ENCODE measurements around the gene ABCF3. TPM values are rescaled to one million over a fixed set of nuclear protein-coding genes. Genes with fewer than 3 reads are reported as not detected.

ABCF3 gene
- total and polyA plus RNA-seq, 2 donors (not counting 3 experiments of a cell fraction or from before 2014, with no cell fraction given) = 68.8 to 73.4 TPM

DNA sequence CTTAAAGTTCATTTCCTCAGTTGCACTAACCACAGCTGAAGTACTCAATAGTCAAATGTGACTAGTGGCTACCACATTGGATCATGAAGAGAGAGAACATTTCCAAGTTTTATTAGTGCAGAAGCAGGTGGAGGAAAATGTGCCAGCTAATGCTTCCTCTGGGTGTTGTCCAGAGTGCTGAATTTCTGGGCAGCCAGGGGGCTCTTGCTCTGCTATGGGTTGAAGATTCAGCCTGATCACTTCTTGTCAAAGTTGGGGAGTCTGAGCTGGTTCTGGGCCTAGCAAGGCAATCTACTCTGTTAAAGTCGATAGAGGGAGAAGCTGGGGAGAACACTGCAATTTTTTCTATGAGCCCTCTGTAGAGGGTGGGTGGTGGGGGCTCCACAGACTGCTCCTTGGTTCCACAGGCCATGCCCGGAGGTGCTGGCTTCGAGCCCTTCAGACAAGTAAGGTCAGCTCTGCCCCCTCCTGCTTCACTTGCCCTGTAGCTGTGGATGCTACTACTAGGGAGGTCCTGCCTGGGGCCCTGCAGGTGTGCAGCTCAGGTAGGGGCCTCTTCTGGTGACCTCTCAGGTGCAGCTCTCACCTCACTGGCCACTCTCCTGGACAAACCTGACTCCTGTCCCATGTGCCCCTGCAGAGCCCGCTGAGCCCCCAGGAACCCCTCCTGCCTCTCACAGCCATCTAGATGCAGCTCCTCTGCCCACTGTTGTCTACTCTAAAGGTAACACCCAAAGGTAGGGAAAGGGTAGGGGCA, 54.6 kb downstream of the ABCF3 start:
- Histone ChIP-seq H3K79me2 (ENCODE audit: control insufficient read depth, insufficient read depth, low read length) (no peaks in the 10 kb centered on the region), H3K9ac (replicated peaks; ENCODE audit: extremely low read depth, insufficient read depth, low read length) (no peak overlapping the region), H3K4me2 (ENCODE audit: insufficient read depth, low read length) (no peak overlapping the region), H3K9me3 (replicated peaks; ENCODE audit: control insufficient read depth, insufficient read depth, low read length) (no peaks in the 10 kb centered on the region), H4K20me1 (replicated peaks; ENCODE audit: control insufficient read depth, extremely low read depth, insufficient read depth, low read length) (no peaks in the 10 kb centered on the region), H3K4me3 (replicated peaks in 1 of 3; ENCODE audit: insufficient read depth in 1 of 3, low read depth in 1 of 3, low read length in 3 of 3) (no peak overlapping the region), H3K36me3 (ENCODE audit: control insufficient read depth in 2 of 2, extremely low read depth in 1 of 2, insufficient read depth in 2 of 2, low read length in 2 of 2) (peaks cover 0 to 21% of the 10 kb centered on the region in 2 experiments), H3K27me3 (ENCODE audit: control insufficient read depth in 2 of 2, insufficient read depth in 2 of 2, low read length in 2 of 2) (no peaks in the 10 kb centered on the region), H3K9me1 (replicated peaks; ENCODE audit: control insufficient read depth, extremely low read depth, insufficient read depth, low read length) (no peaks in the 10 kb centered on the region), H3K4me1 (ENCODE audit: control insufficient read depth, extremely low read depth, insufficient read depth, low read length) (no peaks in the 10 kb centered on the region), H2AFZ (ENCODE audit: low read depth, low read length) (no peak overlapping the region), H3K27ac (ENCODE audit: insufficient read depth, low read depth, low read length) (no peak overlapping the region)
- no peak for TF ChIP-seq CTCF (IDR thresholded peaks at IDR 0.05; ENCODE audit: extremely low read depth in 1 of 2, insufficient read depth in 1 of 2, low read depth in 1 of 2, low read length in 2 of 2)
- TF ChIP-seq POLR2AphosphoS5 (IDR thresholded peaks at IDR 0.05; ENCODE audit: insufficient read depth, low read depth, low read length) = peak; percentile 8
- no peak for TF ChIP-seq MYC (IDR thresholded peaks at IDR 0.05; ENCODE audit: low read depth, low read length)
- POLR2A ChIA-PET = interaction anchor here (0.6 kb wide), 1 partner anchor 20 kb away, joined by 3 read pairs; no protein-coding TSS in a partner anchor
- intact Hi-C loops (cut with micrococcal nuclease) = loop anchor here (1.0 to 5.0 kb wide), 2 partner anchors 20 to 223 kb away; partner anchors contain the start of gene ABCC5
- no TSS peak for BruUV-seq (replicated peaks)
- DNase-seq (ENCODE audit: low read depth, low spot score) (peak; percentile 34), FAIRE-seq (peak; percentile 55)
- CTCF ChIA-PET = interaction anchor here (0.7 to 8.1 kb wide), 10 partner anchors 9 to 343 kb away, joined by 4 to 98 read pairs (median 8); partner anchors contain the start of genes ABCF3, CAMK2N2, EEF1AKMT4 and VWA5B2
- dilution Hi-C loops (cut with MboI; ENCODE audit: extremely low pct_ligation_motif_present, low sequenced_read_pairs) = no loop called here

- no peak overlapping the region for H3K9ac ChIP-seq (replicated peaks; ENCODE audit: extremely low read depth, insufficient read depth, low read length)
- no peaks in the 10 kb centered on the region for H3K79me2 ChIP-seq (ENCODE audit: control insufficient read depth, insufficient read depth, low read length)
- H3K4me1 ChIP-seq (ENCODE audit: control insufficient read depth, extremely low read depth, insufficient read depth, low read length) = no peaks in the 10 kb centered on the region
- no peak overlapping the region for H3K27ac ChIP-seq (ENCODE audit: insufficient read depth, low read depth, low read length)
- peaks cover 0 to 21% of the 10 kb centered on the region in 2 experiments for H3K36me3 ChIP-seq (ENCODE audit: control insufficient read depth in 2 of 2, extremely low read depth in 1 of 2, insufficient read depth in 2 of 2, low read length in 2 of 2)
- no peak overlapping the region for H2AFZ ChIP-seq (ENCODE audit: low read depth, low read length)
- intact Hi-C loops (cut with micrococcal nuclease) = loop anchor here (5.0 kb wide), 1 partner anchor 224 kb away; the partner anchor contains the start of gene ABCC5
- FAIRE-seq = no peak
- no peak overlapping the region for H3K4me2 ChIP-seq (ENCODE audit: insufficient read depth, low read length)
- no TSS peak for BruUV-seq (replicated peaks)
- no peaks in the 10 kb centered on the region for H3K27me3 ChIP-seq (ENCODE audit: control insufficient read depth in 2 of 2, insufficient read depth in 2 of 2, low read length in 2 of 2)
- ChIA-PET CTCF (interaction anchor here (1.5 to 8.1 kb wide), 8 partner anchors 14 to 344 kb away, joined by 4 to 98 read pairs (median 12); partner anchors contain the start of genes ABCF3, CAMK2N2 and VWA5B2), POLR2A (no interaction called here)
- no peak overlapping the region for H3K4me3 ChIP-seq (replicated peaks in 1 of 3; ENCODE audit: insufficient read depth in 1 of 3, low read depth in 1 of 3, low read length in 3 of 3)
- DNase-seq (ENCODE audit: low read depth, low spot score) = no peak
- no peaks in the 10 kb centered on the region for H4K20me1 ChIP-seq (replicated peaks; ENCODE audit: control insufficient read depth, extremely low read depth, insufficient read depth, low read length)
- no peaks in the 10 kb centered on the region for H3K9me1 ChIP-seq (replicated peaks; ENCODE audit: control insufficient read depth, extremely low read depth, insufficient read depth, low read length)
- no peak for TF ChIP-seq JUN (IDR thresholded peaks at IDR 0.05; ENCODE audit: borderline replicate concordance, insufficient read depth, insufficient read length, low read depth)
- TF ChIP-seq MAX (IDR thresholded peaks at IDR 0.05; ENCODE audit: insufficient read depth, insufficient read length) = no peak
- TF ChIP-seq MYC (IDR thresholded peaks at IDR 0.05; ENCODE audit: low read depth, low read length) = no peak
- no peak for TF ChIP-seq FOS (IDR thresholded peaks at IDR 0.05; ENCODE audit: borderline replicate concordance, insufficient read depth, low read length)
- TF ChIP-seq CTCF (IDR thresholded peaks at IDR 0.05; ENCODE audit: extremely low read depth in 1 of 2, insufficient read depth in 1 of 2, low read depth in 1 of 2, low read length in 2 of 2) = no peak
- no peak for TF ChIP-seq GATA2 (IDR thresholded peaks at IDR 0.05; ENCODE audit: insufficient read depth, insufficient read length, low read depth, low read length)
- TF ChIP-seq EZH2 (IDR thresholded peaks at IDR 0.05; ENCODE audit: borderline replicate concordance, low read depth, low read length, severe bottlenecking) = no peak
- no peak for TF ChIP-seq POLR2A (IDR thresholded peaks at IDR 0.05; ENCODE audit: low read depth, low read length)
- TF ChIP-seq POLR2AphosphoS5 (IDR thresholded peaks at IDR 0.05; ENCODE audit: insufficient read depth, low read depth, low read length) = no peak
- dilution Hi-C loops (cut with MboI; ENCODE audit: extremely low pct_ligation_motif_present, low sequenced_read_pairs) = no loop called here
- H3K9me3 ChIP-seq (replicated peaks; ENCODE audit: control insufficient read depth, insufficient read depth, low read length) = no peaks in the 10 kb centered on the region
These were observed 55.1 kb downstream of the ABCF3 start for GRCh38 chr3:184241141-184241446.
